ENCODE results near the gene MAGEA9.
"Not testable (repeated sequence)": the region's sequence is repeated elsewhere in the genome, so short reads cannot be mapped to it uniquely, and the experiment has no call there.

The MAGEA9 gene, protein sequence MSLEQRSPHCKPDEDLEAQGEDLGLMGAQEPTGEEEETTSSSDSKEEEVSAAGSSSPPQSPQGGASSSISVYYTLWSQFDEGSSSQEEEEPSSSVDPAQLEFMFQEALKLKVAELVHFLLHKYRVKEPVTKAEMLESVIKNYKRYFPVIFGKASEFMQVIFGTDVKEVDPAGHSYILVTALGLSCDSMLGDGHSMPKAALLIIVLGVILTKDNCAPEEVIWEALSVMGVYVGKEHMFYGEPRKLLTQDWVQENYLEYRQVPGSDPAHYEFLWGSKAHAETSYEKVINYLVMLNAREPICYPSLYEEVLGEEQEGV

DNA sequence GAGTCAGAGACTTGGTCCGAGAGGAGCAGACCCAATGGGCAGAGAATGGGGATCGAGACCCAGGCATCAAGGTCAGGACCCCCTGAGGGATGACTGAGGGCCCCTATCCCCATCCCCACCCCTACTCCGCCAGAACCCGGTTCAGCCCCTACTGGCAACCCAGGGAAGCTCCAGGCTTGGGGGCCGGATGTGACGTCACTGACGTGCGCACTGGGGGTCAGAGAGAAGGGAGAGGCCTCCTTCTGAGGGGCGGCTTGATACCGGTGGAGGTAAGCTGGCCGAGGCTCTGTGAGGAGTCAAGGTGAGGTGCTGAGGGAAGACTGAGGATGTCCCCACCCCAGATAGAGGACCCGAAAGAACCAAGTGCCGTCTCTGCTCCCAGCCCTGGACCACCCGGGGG lies at the start of gene MAGEA9:
MAGEA9 (plus strand) TSS at position 204 of the 400 bp plus-strand sequence. CDS start 4,281 bp downstream, outside the sequence.
- in situ Hi-C loops (cut with MboI; ENCODE audit: low sequenced_read_pairs), result not testable (repeated sequence)

DNA sequence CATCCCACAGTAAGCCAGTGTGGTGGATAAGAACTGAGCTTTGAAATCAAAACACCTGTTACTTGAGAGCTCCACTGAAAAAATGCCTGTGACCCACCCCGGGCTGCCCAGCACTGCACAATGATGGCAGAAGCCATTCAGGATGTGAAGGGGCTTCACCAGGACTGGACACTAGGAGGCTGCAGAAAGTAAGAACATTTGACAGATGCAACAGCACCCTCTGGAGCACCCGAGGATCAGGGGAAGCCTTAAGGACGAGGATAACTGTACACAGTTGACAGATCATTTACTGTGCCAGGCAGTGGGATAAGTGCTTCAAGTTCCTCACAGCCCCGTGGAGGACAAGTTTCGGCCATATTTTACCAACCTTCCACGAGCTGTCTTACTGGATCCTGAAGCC lies 39.5 kb upstream of the MAGEA9 start:
- in situ Hi-C loops (cut with MboI; ENCODE audit: low sequenced_read_pairs), result not testable (repeated sequence)

DNA sequence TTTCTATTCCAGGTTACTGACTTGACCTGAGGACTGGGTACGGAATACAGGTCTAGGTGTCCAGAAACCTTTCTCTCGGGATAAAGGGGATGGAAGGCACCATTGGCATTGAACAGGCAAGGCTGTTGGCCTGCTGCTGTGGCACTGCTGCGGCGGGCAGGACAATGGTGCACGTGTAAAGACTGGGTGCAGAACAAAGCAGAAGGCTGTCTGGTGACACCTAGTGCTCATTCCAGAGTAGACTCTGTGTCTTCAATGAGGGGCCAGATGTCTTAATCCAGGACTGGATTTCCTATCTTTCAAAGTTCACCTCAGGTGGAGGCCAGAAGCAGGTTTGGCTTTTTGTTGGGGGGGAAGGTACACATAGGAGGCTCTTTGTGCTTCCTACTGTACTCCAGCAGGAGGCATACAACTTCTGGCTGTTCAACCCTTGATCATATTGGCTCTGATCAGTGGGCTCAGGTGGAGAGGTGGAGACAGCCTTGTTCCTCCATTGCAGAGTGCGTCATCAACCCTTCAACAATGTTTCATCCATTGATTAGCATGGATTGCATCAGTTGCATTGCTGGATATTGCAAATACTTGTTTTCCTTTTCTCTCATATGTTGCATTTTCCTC lies 35.2 kb upstream of the MAGEA9 start:
- in situ Hi-C loops (cut with MboI; ENCODE audit: low sequenced_read_pairs), result not testable (repeated sequence)

DNA sequence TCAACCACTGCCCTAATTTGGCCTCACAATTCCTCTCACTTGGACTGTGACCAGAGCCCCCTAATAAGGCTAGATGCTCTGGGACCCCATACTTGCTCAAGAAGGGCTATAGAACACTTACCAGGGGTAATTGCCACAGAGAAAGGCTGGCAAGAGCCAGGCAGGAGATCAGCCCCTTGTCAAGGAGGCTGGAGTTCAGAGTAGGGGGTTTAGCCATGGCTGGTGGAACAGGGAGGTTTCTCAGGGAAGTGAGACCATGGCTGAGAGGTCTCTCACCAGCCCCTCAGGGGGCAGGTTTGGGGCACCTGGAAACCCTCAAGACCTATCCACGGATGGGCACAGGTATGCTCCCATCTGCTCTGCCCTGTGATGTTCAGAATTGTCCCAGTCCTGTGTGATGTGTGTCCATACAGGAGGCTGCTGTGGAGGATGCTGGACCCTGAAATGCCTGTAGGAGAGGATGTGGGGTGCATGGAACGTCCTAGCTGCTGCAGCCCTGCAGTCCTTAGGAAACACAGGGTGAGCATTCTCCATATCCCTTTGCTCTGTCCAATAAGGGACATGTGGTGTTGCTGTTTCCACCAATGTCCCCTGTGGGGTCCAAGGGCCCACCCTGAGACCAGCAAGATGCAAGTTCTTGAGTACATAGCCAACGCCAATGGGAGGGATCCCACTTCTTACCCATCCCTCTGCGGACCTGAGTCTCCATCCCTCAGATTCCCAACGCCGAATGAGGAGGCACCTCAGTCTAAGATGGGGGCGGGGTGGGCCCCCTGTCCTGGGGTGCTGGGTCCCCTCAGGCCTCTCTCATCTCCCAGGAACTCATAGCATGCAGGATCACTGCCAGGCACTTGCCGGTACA lies 24.3 kb upstream of the MAGEA9 start:
- in situ Hi-C loops (cut with MboI; ENCODE audit: low sequenced_read_pairs), result no loop called here

DNA sequence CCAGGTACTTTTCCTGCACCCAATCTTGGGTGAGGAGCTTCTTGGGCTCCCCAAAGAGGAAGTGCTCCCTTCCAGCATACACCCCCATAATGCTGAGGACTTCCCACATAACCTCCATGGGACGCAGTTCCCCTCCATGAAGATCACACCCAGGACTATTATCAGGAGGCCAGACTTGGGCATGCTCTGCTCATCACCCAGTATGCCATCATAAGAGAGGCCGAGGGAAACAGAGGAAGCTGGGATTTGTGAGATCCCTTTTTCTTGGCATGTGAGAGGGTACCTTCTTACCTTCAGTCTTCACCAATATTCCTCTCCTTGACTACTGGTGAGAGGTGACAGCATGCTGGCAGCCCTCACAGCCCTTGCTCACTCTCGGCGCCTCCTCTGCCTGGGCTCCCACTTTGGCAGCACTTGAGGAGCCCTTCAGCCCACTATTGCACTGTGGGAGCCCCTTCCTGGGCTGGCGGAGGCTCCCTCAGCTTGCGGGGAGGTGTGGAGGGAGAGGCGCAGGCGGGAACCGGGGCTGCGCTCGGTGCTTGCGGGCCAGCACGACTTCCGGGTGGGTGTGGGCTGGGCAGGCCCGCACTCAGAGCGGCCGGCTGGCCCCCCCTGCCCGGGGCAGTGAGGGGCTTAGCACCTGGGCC lies 23.5 kb upstream of the MAGEA9 start:
- in situ Hi-C loops (cut with MboI; ENCODE audit: low sequenced_read_pairs), result no loop called here

DNA sequence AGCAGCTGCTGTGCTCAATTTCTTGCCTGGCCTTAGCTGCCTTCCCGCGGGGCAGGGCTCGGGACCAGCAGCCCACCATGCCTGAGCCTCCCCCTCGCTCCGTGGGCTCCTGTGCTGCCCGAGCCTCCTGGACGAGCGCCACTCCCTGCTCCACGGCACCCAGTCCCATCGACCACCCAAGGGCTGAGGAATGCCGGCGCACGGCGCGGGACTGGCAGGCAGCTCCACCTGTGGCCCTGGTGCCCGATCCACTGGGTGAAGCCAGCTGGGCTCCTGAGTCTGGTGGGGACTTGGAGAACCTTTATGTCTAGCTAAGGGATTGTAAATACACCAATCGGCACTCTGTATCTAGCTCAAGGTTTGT lies 23.0 kb upstream of the MAGEA9 start:
- in situ Hi-C loops (cut with MboI; ENCODE audit: low sequenced_read_pairs), result not testable (repeated sequence)

- in situ Hi-C loops (cut with MboI; ENCODE audit: low sequenced_read_pairs), result no loop called here
These were observed 21.9 kb upstream of the MAGEA9 start for GRCh38 chrX:149759824-149760223.

GRCh38 chrX:149760965-149761364 lies 20.8 kb upstream of the MAGEA9 start:
- in situ Hi-C loops (cut with MboI; ENCODE audit: low sequenced_read_pairs), result no loop called here

- in situ Hi-C loops (cut with MboI; ENCODE audit: low sequenced_read_pairs), result not testable (repeated sequence)
These were observed 19.7 kb upstream of the MAGEA9 start for GRCh38 chrX:149761858-149762674.

GRCh38 chrX:149762696-149763614 lies 18.8 kb upstream of the MAGEA9 start:
- in situ Hi-C loops (cut with MboI; ENCODE audit: low sequenced_read_pairs), result no loop called here

DNA sequence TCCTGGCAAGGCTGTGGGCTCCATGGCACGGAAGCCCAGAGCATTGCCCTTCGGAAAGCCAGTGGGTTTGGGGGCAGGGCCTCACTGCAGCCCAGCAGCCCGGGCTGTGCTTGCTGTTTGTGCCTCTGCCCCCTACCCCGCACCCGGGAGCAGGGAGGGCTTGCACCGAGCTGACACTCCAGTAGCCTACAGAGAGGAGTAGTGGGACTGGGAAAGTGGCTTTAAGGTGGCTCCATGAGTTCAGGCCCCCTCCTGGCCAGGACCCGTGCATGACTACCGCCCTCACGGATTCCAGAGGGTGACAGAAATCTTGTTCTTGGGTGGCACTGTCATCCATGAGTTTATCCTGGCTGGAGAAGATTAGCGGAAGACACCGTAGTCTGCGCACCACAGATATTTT lies 11.4 kb upstream of the MAGEA9 start:
- in situ Hi-C loops (cut with MboI; ENCODE audit: low sequenced_read_pairs), result not testable (repeated sequence)

DNA sequence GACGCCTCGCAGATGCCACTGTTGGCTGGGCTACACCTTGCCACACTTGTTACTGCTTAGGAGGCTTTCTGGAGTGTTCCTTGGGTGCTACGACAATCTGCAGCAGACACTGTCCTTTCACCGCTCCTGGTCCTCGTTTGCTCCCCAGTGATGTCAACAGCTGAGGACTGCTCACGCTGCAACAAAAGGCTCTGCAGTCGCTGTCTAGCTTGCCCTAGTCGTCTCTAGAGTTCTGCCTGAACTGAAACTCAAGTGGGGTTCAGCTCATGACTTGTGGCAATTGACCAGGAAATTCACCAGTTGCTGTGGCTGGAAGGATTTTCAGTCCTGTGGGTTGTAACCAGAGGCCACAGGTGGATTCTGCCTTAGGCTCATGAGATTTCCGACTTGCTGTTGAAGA lies 8.7 kb upstream of the MAGEA9 start:
- in situ Hi-C loops (cut with MboI; ENCODE audit: low sequenced_read_pairs), result not testable (repeated sequence)

DNA sequence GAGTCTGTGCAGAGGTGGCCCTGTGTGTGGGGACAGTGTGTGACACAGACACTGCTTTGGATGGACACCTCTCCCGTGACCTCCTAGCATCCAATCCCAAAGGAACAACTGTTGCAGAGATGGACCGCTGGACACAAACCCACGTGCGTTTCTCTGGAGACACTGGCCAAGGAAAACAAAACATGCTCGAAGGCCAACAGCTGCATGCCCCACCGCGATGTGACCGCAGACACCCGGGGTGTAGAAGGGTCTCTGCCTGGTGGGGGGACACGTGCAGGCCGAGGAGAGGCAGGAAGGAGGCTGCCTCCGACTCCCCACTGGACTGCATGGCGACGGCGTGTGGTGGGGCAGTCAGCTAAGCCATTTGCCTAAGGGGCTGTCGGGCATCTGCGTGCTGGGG lies 8.0 kb upstream of the MAGEA9 start, which contains the start of gene HSFX1:
HSFX1 (plus strand) TSS at position 301 of the 400 bp plus-strand sequence. CDS start 614 bp downstream, outside the sequence.
- in situ Hi-C loops (cut with MboI; ENCODE audit: low sequenced_read_pairs), result not testable (repeated sequence)

DNA sequence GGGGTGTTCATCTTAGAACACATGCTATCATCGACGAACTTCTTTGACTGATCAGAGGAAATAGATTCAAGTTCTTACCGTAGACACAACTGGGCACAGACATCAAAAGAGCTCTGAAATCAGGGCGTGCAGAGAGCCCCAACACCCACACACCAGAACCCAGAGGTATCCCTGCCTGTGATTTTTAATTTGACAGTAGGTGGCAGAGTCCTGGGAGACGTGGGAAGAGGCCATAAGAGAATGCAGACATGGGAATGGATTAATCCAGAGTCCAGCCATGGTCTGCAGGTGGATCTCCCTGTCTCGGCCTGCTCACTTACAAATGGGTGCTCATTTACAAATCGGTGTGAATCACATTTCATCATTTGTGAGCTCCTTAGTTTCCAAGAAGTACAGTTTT lies 3.7 kb upstream of the MAGEA9 start:
- in situ Hi-C loops (cut with MboI; ENCODE audit: low sequenced_read_pairs), result not testable (repeated sequence)

DNA sequence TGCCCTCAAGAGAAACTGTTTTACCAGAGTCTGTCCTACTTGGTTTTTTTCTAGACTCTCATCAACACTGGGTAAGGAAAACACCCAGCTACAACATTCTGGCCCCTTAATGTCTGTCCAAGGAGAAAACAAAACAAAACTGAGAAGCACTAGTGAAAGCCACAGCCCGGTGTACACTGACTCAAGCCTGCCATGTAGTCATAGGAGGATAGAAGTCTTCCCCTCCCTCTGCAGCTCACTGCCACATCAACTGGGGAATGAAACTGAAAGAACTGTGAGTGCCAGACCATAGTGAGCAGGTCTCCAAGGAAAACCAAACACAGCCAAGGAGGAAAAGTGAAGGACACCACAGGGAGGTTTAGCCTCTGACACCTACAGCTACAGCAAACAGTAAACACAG lies 13.8 kb downstream of the MAGEA9 start:
- in situ Hi-C loops (cut with MboI; ENCODE audit: low sequenced_read_pairs), result not testable (repeated sequence)

DNA sequence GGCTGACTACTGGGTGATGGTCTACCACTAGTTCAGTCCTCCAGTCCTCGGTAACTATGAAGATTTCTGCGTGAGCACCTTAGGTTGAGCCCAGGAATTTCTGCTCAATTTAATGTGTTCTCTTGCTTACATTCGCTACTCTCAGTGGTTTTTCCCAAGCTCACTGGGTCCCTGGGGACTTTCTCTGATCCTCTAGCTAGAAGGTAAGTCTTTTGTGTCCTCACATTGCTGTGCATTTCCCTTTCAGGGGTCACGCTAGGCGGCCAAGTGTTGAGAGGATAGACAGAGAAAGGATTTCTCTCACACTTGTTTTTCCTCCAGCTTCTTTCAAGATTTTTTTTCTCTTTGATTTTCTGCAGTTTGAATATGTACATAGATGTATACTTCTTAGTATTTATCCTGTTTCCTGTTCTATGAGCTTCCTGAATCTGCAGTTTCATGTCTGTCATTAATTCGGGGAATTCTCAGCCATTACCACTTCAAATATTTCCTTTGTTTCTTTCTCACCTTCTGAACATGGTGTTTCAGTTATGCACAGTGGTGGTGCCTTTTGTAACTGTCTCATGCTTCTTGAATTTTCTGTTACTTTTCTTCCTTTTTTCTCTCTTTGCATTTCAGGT lies 17.5 kb downstream of the MAGEA9 start:
- in situ Hi-C loops (cut with MboI; ENCODE audit: low sequenced_read_pairs), result no loop called here

DNA sequence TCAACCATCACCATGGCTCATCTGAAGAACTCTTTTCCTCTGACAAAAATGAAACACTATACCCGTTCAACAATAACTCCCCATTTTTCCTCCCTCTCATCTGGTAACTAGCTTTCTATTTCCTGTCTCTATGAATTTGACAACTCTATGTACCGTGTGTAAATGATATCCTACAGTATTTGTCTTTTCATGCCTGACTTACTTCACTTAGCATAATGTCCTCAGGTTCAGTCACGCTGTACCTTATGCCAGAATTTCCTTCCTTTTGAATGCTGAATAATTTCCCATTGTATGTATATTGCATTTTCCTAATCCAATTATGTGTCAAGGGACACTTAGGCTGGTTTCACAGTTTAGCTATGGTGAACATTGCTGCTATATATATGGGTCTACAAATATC lies 18.2 kb downstream of the MAGEA9 start:
- in situ Hi-C loops (cut with MboI; ENCODE audit: low sequenced_read_pairs), result no loop called here

DNA sequence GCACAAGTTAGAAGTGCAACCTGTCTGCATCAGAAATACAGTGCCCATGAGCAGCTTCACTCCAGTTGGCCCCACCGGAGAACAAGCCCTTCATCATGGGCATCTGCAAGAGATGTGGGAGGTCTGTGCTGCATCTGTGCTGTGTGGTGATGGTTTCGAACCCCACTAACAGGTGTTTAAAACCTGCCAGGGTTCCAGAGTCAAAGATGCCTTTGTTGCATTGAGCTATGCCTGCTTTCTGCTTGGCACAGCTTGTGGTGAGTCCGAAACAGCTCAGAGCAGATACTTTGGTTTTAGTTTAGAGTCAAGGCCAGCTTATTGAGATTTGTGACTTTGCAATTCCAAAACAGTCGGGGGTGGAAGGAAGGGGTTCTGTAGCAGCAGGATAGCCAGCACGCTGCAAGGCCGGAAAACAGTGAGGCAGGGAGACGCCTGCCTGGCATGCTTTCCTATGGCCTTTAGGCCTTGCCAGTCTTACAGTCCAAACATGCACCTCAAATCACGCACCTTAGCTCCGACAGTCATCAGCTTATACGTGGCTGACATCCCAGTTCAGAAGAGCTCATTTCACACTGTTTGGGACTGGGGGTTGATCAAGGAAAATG lies 21.8 kb downstream of the MAGEA9 start:
- in situ Hi-C loops (cut with MboI; ENCODE audit: low sequenced_read_pairs), result no loop called here
